Heart right ventricle (tissue), 16 donors: ENCODE measurements around the gene SLC41A3. TPM values are rescaled to one million over a fixed set of nuclear protein-coding genes. Genes with fewer than 3 reads are reported as not detected.

Experiments used
- ATAC-seq, 8 donors: fragments of 200-7000 bp; cut with Tn5 transposase; one replicate each; pipeline ENCODE4 v1.9.1; 2020; ENCODE audit warnings: mild to moderate bottlenecking in 8 of 8, moderate library complexity in 8 of 8, moderate number of reproducible peaks in 1 of 8
- DNase-seq, 2 donors: peaks; one replicate each; pipeline ENCODE4 v3.0.0-alpha.2; 2020
- H3K27ac ChIP-seq, 10 donors: fragments of 200-600 bp; sonication (generic) in 2 of 10; one replicate each; pipeline versions ENCODE4 v1.5.0 to v1.8.0; 2020 to 2022; ENCODE audit warnings: mild to moderate bottlenecking in 3 of 10
- H3K27me3 ChIP-seq, 7 donors: fragments of 200-600 bp; one replicate each; pipeline ENCODE4 v1.8.0; 2021 to 2022; ENCODE audit warnings: mild to moderate bottlenecking in 2 of 7
- H3K36me3 ChIP-seq, 9 donors: fragments of 200-600 bp; sonication (generic) in 1 of 9; one replicate each; pipeline versions ENCODE4 v1.5.0 to v1.8.0; 2020 to 2022; ENCODE audit warnings: mild to moderate bottlenecking in 2 of 9
- H3K4me1 ChIP-seq, 9 donors: fragments of 200-600 bp; sonication (generic) in 1 of 9; one replicate each; pipeline versions ENCODE4 v1.5.0 to v1.8.0; 2020 to 2022; ENCODE audit warnings: mild to moderate bottlenecking in 4 of 9
- H3K4me3 ChIP-seq, 10 donors: fragments of 200-600 bp; sonication (generic) in 2 of 10; one replicate each; pipeline versions ENCODE4 v1.5.0 to v1.8.0; 2020 to 2022; ENCODE audit warnings: mild to moderate bottlenecking in 7 of 10, moderate library complexity in 2 of 10
- H3K9me3 ChIP-seq, 11 donors: fragments of 200-600 bp in 10 of 11; sonication (generic) in 2 of 11; one replicate each; pipeline versions ENCODE4 v1.5.0 to v1.8.0; 2013 to 2022; ENCODE audit warnings: mild to moderate bottlenecking in 2 of 11, control low read depth in 1 of 11, moderate library complexity in 1 of 11
- CTCF ChIP-seq, 9 donors: fragments of 200-600 bp; sonication (generic) in 2 of 9; IDR thresholded peaks; one replicate each; pipeline versions ENCODE4 v1.5.0 to v1.8.0; 2021 to 2022; ENCODE audit warnings: antibody characterized with exemption in 9 of 9, mild to moderate bottlenecking in 5 of 9, moderate library complexity in 1 of 9
- WGBS, 2 donors: extraction: QIAGEN DNeasy Blood & Tissue Kit; methylation state at CpG; one replicate each; pipeline ENCODE4 v1.1.7; 2013; ENCODE audit warnings: inconsistent platforms in 1 of 2; 5-methylcytosine and 5-hydroxymethylcytosine counted together
- intact Hi-C, 10 donors: fragments of 100-400 bp; cut with DNase I; formaldehyde crosslinking; loops; one replicate each; pipeline versions ENCODE4 v1.11.1 to v1.14.2; 2022
- polyA plus RNA-seq, 2 donors: library from polyadenylated mRNA; stranded (reverse); fragments of 200-250 nt; gene quantifications; one replicate each; pipeline ENCODE4 v1.2.3, GENCODE V29; 2013
- total RNA-seq, 10 donors: library from RNA; stranded (reverse); fragmentation: NEBNext Ultra II Directional in 3 of 10; extraction: Animal tissue kit (Norgen Biotek cat#: 25700) in 3 of 10; gene quantifications; one replicate each; pipeline versions ENCODE4 v1.2.1 to v1.2.4, GENCODE V29; 2021 to 2023
- donor health status: Arrhythmogenic right ventricular cardiomyopathy.
- donor health status: ischemic (EF 13 %, LVEDD 7.1; RV severe dilation, severe dysfunction).
- donor health status: healthy with polysubstance abuse.
- donor health status: DM: no; HTN: yes; CAD: no.
- donor health status: DM: no; HTN: no; CAD: no.
- donor health status: ischemic (EF 25% LVEDD 6.9; RV normal size, moderate dysfunction).
- donor health status: ischemic (EF 25% LVEDD 5.7; RV mildly dilated, moderate dysfunction).
- donor health status: healthy.
- donor health status: DM: yes; HTN: yes; CAD: no.
- donor health status: Ischemic cardiomyopathy.
- donor health status: ischemic (EF 35%, LVEDD 5.7; RV mildly dilated, moderate dysfunction).
- donor health status: nonischemic (EF 11% LVEDD 7.7; RV severe dilation, severe dysfunction).
- donor health status: DM: yes; HTN: yes; CAD: no.
- donor health status: PGD.
- donor health status: ischemic (EF 29% LVEDD 5.4; RV normal size, mild dysfunction).
- donor health status: nonischemic (EF 23%, LVEDD 6.1; RV moderate dilation, normal function).

Gene SLC41A3
- total and polyA plus RNA-seq, 12 donors = 28.6 to 49.5 (median 40.1) TPM

- intact Hi-C loops = no loop called here
- Histone ChIP-seq H3K27me3 (no peaks in the 10 kb centered on the region), H3K36me3 (peaks cover 0 to 11% (median 0%) of the 10 kb centered on the region in 9 donors), H3K4me1 (no peaks in the 10 kb centered on the region), H3K4me3 (no peak overlapping the region), H3K9me3 (no peaks in the 10 kb centered on the region), H3K27ac (no peak overlapping the region)
- WGBS, 2 donors = 89 to 90% methylated on average over 12 of the region's 12 CpGs
- DNase-seq = no peak
- no peak for ATAC-seq
- no peak for TF ChIP-seq CTCF (IDR thresholded peaks at IDR 0.05)
These were observed 26.7 kb upstream of the SLC41A3 start for GRCh38 chr3:126110431-126111125.

DNA sequence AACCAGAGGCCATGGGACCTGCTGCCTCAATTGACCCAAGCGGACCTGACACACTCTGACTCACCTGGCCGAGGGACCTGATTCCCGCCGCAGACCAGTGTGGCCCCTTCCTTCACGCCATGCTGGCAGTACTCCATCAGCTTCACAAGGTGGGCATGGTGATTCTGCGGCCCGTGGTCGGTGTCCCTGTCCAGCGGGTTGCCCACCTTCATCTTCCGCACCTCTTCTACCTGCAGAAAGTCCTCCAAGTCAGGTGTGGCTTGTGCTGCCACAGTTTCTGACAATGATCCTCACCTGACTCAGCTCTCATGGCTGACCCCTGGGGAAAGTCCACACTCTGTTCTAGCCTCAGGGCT lies 25.9 kb upstream of the SLC41A3 start:
- ATAC-seq (no peak), DNase-seq (no peak)
- intact Hi-C loops = no loop called here
- no peak for TF ChIP-seq CTCF (IDR thresholded peaks at IDR 0.05)
- H3K9me3 ChIP-seq = no peaks in the 10 kb centered on the region
- no peak overlapping the region for H3K27ac ChIP-seq
- peaks cover 0 to 11% (median 0%) of the 10 kb centered on the region in 9 donors for H3K36me3 ChIP-seq
- H3K27me3 ChIP-seq = no peaks in the 10 kb centered on the region
- no peaks in the 10 kb centered on the region for H3K4me1 ChIP-seq
- H3K4me3 ChIP-seq = no peak overlapping the region
- WGBS, 2 donors = 95 to 97% methylated on average over 10 of the region's 10 CpGs

GRCh38 chr3:126109146-126109879 lies 25.4 kb upstream of the SLC41A3 start:
- DNase-seq = no peak
- no peaks in the 10 kb centered on the region for H3K9me3 ChIP-seq
- peaks cover 0 to 11% (median 0%) of the 10 kb centered on the region in 9 donors for H3K36me3 ChIP-seq

DNA sequence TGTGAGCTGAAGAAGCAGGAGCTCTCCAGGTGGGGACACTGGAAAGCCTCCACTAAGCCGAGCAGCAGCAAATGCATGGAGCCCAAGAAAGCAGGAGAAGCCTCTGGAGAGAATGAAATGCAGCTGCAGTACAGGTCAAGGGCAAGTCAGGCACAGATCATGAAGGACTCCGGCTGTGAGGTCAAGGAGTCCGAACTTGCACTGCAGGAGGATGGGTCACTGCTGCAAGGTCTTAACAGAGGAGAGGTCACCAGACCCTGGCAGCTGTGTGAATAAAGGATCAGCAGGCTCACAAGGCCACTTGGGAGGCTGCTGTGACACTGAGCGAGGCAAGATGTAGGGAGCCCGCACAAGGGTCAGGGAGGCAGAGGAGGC lies 24.7 kb upstream of the SLC41A3 start:
- no peak for ATAC-seq
- Histone ChIP-seq H3K9me3 (no peaks in the 10 kb centered on the region), H3K27ac (no peak overlapping the region), H3K4me1 (peaks cover 0 to 1% (median 0%) of the 10 kb centered on the region in 9 donors), H3K36me3 (peaks cover 0 to 11% (median 0%) of the 10 kb centered on the region in 9 donors), H3K27me3 (no peaks in the 10 kb centered on the region), H3K4me3 (no peak overlapping the region)
- TF ChIP-seq CTCF (IDR thresholded peaks at IDR 0.05) = no peak
- WGBS, 2 donors = 81 to 86% methylated on average over 5 of the region's 5 CpGs
- DNase-seq = no peak
- intact Hi-C loops = no loop called here

More at GRCh38 chr3:126109146-126109879, 25.4 kb upstream of the SLC41A3 start:
- no peak for TF ChIP-seq CTCF (IDR thresholded peaks at IDR 0.05)
- H3K4me1 ChIP-seq = no peaks in the 10 kb centered on the region
- no peak overlapping the region for H3K27ac ChIP-seq
- no peak for ATAC-seq
- intact Hi-C loops = no loop called here
- no peak overlapping the region for H3K4me3 ChIP-seq
- no peaks in the 10 kb centered on the region for H3K27me3 ChIP-seq
- WGBS, 2 donors = 89 to 95% methylated on average over 13 of the region's 13 CpGs
